Naive B cell (primary cell): Measurements from ENCODE around the gene GLO1. TPM values are rescaled to one million over a fixed set of nuclear protein-coding genes. Genes with fewer than 3 reads are reported as not detected.

Experiments used
- ATAC-seq, 2 donors: fragments of 150-1000 bp; cut with Tn5 transposase; 2 replicates each; pipeline ENCODE4 v1.10.0; 2021; ENCODE audit warnings: low read depth in 2 of 2, mild to moderate bottlenecking in 2 of 2, moderate library complexity in 2 of 2
- DNase-seq: peaks from one replicate; pipeline ENCODE4 v3.0.0; 2022
- H3K27ac Mint-ChIP-seq, 6 donors: one replicate each; pipeline ENCODE4 v1.8.0; 2020 to 2022; ENCODE audit warnings: mild to moderate bottlenecking in 6 of 6, mixed read lengths in 6 of 6, moderate library complexity in 5 of 6, inconsistent platforms in 2 of 6
- H3K27me3 Mint-ChIP-seq, 3 donors: one replicate each; pipeline ENCODE4 v1.8.0; 2021 to 2022; ENCODE audit warnings: mixed read lengths in 3 of 3, mild to moderate bottlenecking in 1 of 3
- H3K36me3 Mint-ChIP-seq, 2 donors: one replicate each; pipeline ENCODE4 v1.8.0; 2020 to 2022; ENCODE audit warnings: mixed read lengths in 2 of 2, inconsistent platforms in 1 of 2, mild to moderate bottlenecking in 1 of 2
- H3K4me1 Mint-ChIP-seq, 3 donors: one replicate each; pipeline ENCODE4 v1.8.0; 2020 to 2022; ENCODE audit warnings: mixed read lengths in 3 of 3, inconsistent platforms in 1 of 3, mild to moderate bottlenecking in 1 of 3, moderate library complexity in 1 of 3
- H3K4me3 Mint-ChIP-seq, 8 donors: one replicate each; pipeline ENCODE4 v1.8.0; 2020 to 2022; ENCODE audit warnings: mild to moderate bottlenecking in 8 of 8, mixed read lengths in 8 of 8, moderate library complexity in 8 of 8, inconsistent platforms in 2 of 8
- H3K9me3 Mint-ChIP-seq, 7 donors: one replicate each; pipeline ENCODE4 v1.8.0; 2020 to 2022; ENCODE audit warnings: mixed read lengths in 7 of 7, mild to moderate bottlenecking in 5 of 7, inconsistent platforms in 2 of 7, moderate library complexity in 1 of 7
- polyA plus RNA-seq, 6 donors: library from polyadenylated mRNA; unstranded; fragments of 300-500 nt; fragmentation: Illumina TruSeq; gene quantifications; one replicate each; pipeline ENCODE4 v1.2.3, GENCODE V29; 2021; ENCODE audit warnings: low read depth in 6 of 6

Gene GLO1
- polyA plus RNA-seq, 6 donors from 2014 or later: 177 to 363 (median 237) TPM

GRCh38 chr6:38646166-38646878 is 56.6 kb downstream of the GLO1 start:
- no peak overlapping the region for H3K4me3 Mint-ChIP-seq
- H3K9me3 Mint-ChIP-seq: no peaks in the 10 kb centered on the region
- DNase-seq: no peak
- H3K27ac Mint-ChIP-seq: peak overlapping the region in 1 of 6 donors; percentile 24
- H3K4me1 Mint-ChIP-seq: peaks cover 6 to 20% (median 9%) of the 10 kb centered on the region in 3 donors
- no peaks in the 10 kb centered on the region for H3K27me3 Mint-ChIP-seq
- ATAC-seq: no peak
- H3K36me3 Mint-ChIP-seq: peaks cover 8 to 10% of the 10 kb centered on the region in 2 donors

GRCh38 chr6:38644951-38645350 is 58.0 kb downstream of the GLO1 start:
- peaks cover 11 to 34% (median 18%) of the 10 kb centered on the region in 3 donors for H3K4me1 Mint-ChIP-seq
- no peak overlapping the region for H3K27ac Mint-ChIP-seq
- peaks cover 2 to 6% of the 10 kb centered on the region in 2 donors for H3K36me3 Mint-ChIP-seq
- ATAC-seq (no peak), DNase-seq (no peak)
- no peaks in the 10 kb centered on the region for H3K9me3 Mint-ChIP-seq
- H3K4me3 Mint-ChIP-seq: peak overlapping the region in 1 of 8 donors; percentile 18
- H3K27me3 Mint-ChIP-seq: no peaks in the 10 kb centered on the region

GRCh38 chr6:38640216-38640909 is 62.6 kb downstream of the GLO1 start:
- Mint-ChIP-seq H3K36me3 (peaks cover 0 to 5% of the 10 kb centered on the region in 2 donors), H3K4me1 (peaks cover 31 to 58% (median 49%) of the 10 kb centered on the region in 3 donors)
- DNase-seq: no peak

GRCh38 chr6:38639498-38640215 is 63.3 kb downstream of the GLO1 start, which contains the start of gene BTBD9:
Gene BTBD9, minus strand, starts transcription at chr6:38639929.
- H3K27me3 Mint-ChIP-seq: no peaks in the 10 kb centered on the region
- peak; percentile 92 for DNase-seq
- peak; percentile 86 to 89 for ATAC-seq
- peaks cover 0 to 5% of the 10 kb centered on the region in 2 donors for H3K36me3 Mint-ChIP-seq
- peak within 1 kb of the TSS; percentile 95 to 99 (median 98) for H3K27ac Mint-ChIP-seq
- H3K4me1 Mint-ChIP-seq: peaks cover 31 to 58% (median 54%) of the 10 kb centered on the region in 3 donors
- no peaks in the 10 kb centered on the region for H3K9me3 Mint-ChIP-seq
- H3K4me3 Mint-ChIP-seq: peak within 1 kb of the TSS; percentile 88 to 97 (median 93)

More at GRCh38 chr6:38640216-38640909, 62.6 kb downstream of the GLO1 start:
- H3K4me3 Mint-ChIP-seq: peak overlapping the region; percentile 88 to 97 (median 93)
- ATAC-seq: no peak
- peak overlapping the region; percentile 95 to 99 (median 98) for H3K27ac Mint-ChIP-seq
- no peaks in the 10 kb centered on the region for H3K9me3 Mint-ChIP-seq
- no peaks in the 10 kb centered on the region for H3K27me3 Mint-ChIP-seq

- peak; percentile 50 to 54 for ATAC-seq
- DNase-seq: peak; percentile 67
These were observed 63.9 kb downstream of the GLO1 start for GRCh38 chr6:38638941-38639497.

GRCh38 chr6:38637756-38638155 is 65.2 kb downstream of the GLO1 start:
- DNase-seq (no peak), ATAC-seq (no peak)
- peaks cover 0 to under 1% of the 10 kb centered on the region in 2 donors for H3K36me3 Mint-ChIP-seq
- H3K9me3 Mint-ChIP-seq: no peaks in the 10 kb centered on the region
- no peaks in the 10 kb centered on the region for H3K27me3 Mint-ChIP-seq
- H3K4me1 Mint-ChIP-seq: peaks cover 36 to 65% (median 61%) of the 10 kb centered on the region in 3 donors
- H3K27ac Mint-ChIP-seq: peak overlapping the region in 5 of 6 donors; percentile 15 to 99 (median 92)
- H3K4me3 Mint-ChIP-seq: peak overlapping the region in 2 of 8 donors; percentile 88 to 97

More at GRCh38 chr6:38638941-38639497, 63.9 kb downstream of the GLO1 start:
- H3K27me3 Mint-ChIP-seq: no peaks in the 10 kb centered on the region
- H3K4me3 Mint-ChIP-seq: peak overlapping the region; percentile 88 to 97 (median 93)
- H3K27ac Mint-ChIP-seq: peak overlapping the region; percentile 78 to 99 (median 98)
- H3K36me3 Mint-ChIP-seq: peaks cover 0 to 5% of the 10 kb centered on the region in 2 donors
- no peaks in the 10 kb centered on the region for H3K9me3 Mint-ChIP-seq
- peaks cover 33 to 62% (median 55%) of the 10 kb centered on the region in 3 donors for H3K4me1 Mint-ChIP-seq

- Mint-ChIP-seq H3K27ac (peak overlapping the region in 2 of 6 donors; percentile 5 to 12), H3K36me3 (no peaks in the 10 kb centered on the region), H3K4me1 (peaks cover 34 to 57% (median 55%) of the 10 kb centered on the region in 3 donors), H3K9me3 (no peaks in the 10 kb centered on the region), H3K4me3 (peak overlapping the region in 1 of 8 donors; percentile 2), H3K27me3 (no peaks in the 10 kb centered on the region)
- DNase-seq (no peak), ATAC-seq (no peak)
These were observed 66.9 kb downstream of the GLO1 start for GRCh38 chr6:38636027-38636426.

- peak overlapping the region in 1 of 6 donors; percentile 31 for H3K27ac Mint-ChIP-seq
- no peaks in the 10 kb centered on the region for H3K9me3 Mint-ChIP-seq
- peaks cover 29 to 50% (median 50%) of the 10 kb centered on the region in 3 donors for H3K4me1 Mint-ChIP-seq
- no peak overlapping the region for H3K4me3 Mint-ChIP-seq
- DNase-seq: no peak
- no peaks in the 10 kb centered on the region for H3K27me3 Mint-ChIP-seq
- no peaks in the 10 kb centered on the region for H3K36me3 Mint-ChIP-seq
- no peak for ATAC-seq
These were observed 68.4 kb downstream of the GLO1 start for GRCh38 chr6:38634518-38634917.

- Mint-ChIP-seq H3K9me3 (no peaks in the 10 kb centered on the region), H3K27ac (no peak overlapping the region)
- no peak for ATAC-seq
These were observed 70.5 kb downstream of the GLO1 start for GRCh38 chr6:38632490-38632889.

GRCh38 chr6:38631186-38631783 is 71.7 kb downstream of the GLO1 start:
- Mint-ChIP-seq H3K9me3 (no peaks in the 10 kb centered on the region), H3K4me1 (peaks cover 10 to 38% (median 25%) of the 10 kb centered on the region in 3 donors), H3K4me3 (peak overlapping the region in 1 of 8 donors; percentile 16), H3K27me3 (no peaks in the 10 kb centered on the region), H3K36me3 (no peaks in the 10 kb centered on the region), H3K27ac (no peak overlapping the region)
- DNase-seq (no peak), ATAC-seq (no peak)

More at GRCh38 chr6:38632490-38632889, 70.5 kb downstream of the GLO1 start:
- Mint-ChIP-seq H3K36me3 (no peaks in the 10 kb centered on the region), H3K4me1 (peaks cover 17 to 45% (median 32%) of the 10 kb centered on the region in 3 donors), H3K4me3 (no peak overlapping the region), H3K27me3 (no peaks in the 10 kb centered on the region)
- no peak for DNase-seq
